Erythroblast (primary cell): Measurements from ENCODE around the gene ANTXR1.

Experiments
- GATA1 ChIP-seq: IDR thresholded peaks from 2 replicates; pipeline ENCODE4 v1.6.1; 2011; ENCODE audit warnings: low read depth, mild to moderate bottlenecking, control low read depth, low read length, moderate library complexity
- POLR2A ChIP-seq: IDR thresholded peaks from 2 replicates; pipeline ENCODE4 v1.6.1; 2011; ENCODE audit warnings: mild to moderate bottlenecking, low read length

DNA sequence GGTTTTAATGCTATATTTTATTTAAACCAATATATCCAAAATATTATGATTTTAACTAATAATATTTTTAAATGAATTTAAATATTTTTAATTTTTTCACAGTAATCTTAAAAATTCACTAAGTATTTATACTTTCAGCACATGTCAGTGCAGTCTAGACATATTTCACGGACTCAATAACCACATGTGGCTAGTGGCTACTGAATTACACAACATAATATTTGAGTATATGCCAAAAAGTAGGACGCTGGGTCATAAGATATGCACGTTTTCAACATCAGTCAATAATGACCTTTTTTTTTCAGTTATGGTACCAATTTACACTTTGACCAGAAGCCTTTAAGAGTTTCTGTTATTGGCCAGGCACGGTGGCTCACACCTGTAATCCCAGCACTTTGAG is 256.4 kb downstream of the ANTXR1 start:
- TF ChIP-seq POLR2A: no peak
- no peak for TF ChIP-seq GATA1
